Stomach (tissue), 4 donors: ENCODE results near the gene METTL21A.

Source experiments
- EP300 ChIP-seq: sonication (generic); formaldehyde crosslinking; IDR thresholded peaks from one replicate; pipeline ENCODE4 v1.6.1; 2017; ENCODE audit warnings: antibody characterized with exemption
- POLR2AphosphoS5 ChIP-seq, 3 donors: sonication (generic); formaldehyde crosslinking; IDR thresholded peaks; one replicate each; pipeline ENCODE4 v1.6.1; 2016; ENCODE audit warnings: antibody characterized with exemption in 3 of 3
- TF ChIP-seq, protein P1 (sequence below), 7 experiments: fragments of 450-650 bp in 4 of 7; fragments of 200-600 bp in 3 of 7; sonication (generic) in 3 of 7; IDR thresholded peaks; one replicate each; pipeline ENCODE4 v1.5.1; 2016 to 2019; ENCODE audit warnings: antibody characterized with exemption in 7 of 7, control low read depth in 2 of 7, mild to moderate bottlenecking in 1 of 7

DNA sequence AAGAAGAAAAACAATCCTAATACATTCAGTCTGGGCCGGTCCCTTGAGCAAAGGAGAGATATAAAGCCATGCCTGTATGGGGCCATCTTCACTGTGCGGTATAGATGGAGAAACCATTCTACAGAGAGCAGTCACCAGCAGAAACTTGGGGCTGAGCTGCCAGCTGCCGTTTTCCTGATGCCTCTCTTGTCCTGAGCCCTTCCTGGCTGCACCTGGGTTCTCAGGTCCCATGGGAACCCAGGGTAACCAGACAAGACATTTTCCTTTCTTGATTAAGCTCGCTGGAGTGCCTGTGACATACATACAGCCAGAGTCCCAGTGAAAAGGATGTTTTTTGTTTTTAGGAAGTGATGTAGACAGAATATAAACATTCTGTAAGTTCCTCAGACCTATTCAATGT, 5.3 kb upstream of the METTL21A start:
- TF ChIP-seq, protein P1, sequence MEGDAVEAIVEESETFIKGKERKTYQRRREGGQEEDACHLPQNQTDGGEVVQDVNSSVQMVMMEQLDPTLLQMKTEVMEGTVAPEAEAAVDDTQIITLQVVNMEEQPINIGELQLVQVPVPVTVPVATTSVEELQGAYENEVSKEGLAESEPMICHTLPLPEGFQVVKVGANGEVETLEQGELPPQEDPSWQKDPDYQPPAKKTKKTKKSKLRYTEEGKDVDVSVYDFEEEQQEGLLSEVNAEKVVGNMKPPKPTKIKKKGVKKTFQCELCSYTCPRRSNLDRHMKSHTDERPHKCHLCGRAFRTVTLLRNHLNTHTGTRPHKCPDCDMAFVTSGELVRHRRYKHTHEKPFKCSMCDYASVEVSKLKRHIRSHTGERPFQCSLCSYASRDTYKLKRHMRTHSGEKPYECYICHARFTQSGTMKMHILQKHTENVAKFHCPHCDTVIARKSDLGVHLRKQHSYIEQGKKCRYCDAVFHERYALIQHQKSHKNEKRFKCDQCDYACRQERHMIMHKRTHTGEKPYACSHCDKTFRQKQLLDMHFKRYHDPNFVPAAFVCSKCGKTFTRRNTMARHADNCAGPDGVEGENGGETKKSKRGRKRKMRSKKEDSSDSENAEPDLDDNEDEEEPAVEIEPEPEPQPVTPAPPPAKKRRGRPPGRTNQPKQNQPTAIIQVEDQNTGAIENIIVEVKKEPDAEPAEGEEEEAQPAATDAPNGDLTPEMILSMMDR (IDR thresholded peaks at IDR 0.05), result no peak
- TF ChIP-seq POLR2AphosphoS5 (IDR thresholded peaks at IDR 0.05) (no peak), EP300 (no peak)
